OCI-LY7 (cell line): ENCODE measurements around the gene CARD10. TPM values are rescaled to one million over a fixed set of nuclear protein-coding genes. Genes with fewer than 3 reads are reported as not detected.

Experiments used
- BruUV-seq: library from RNA; stranded (reverse); fragments of 400-500 nt; replicated peaks from 2 replicates; lab custom pipeline; 2021; lab: Mats Ljungman, UMichigan
- CTCF ChIA-PET: fragments of 300-600 bp; sonication (Branson Sonifier 250); formaldehyde crosslinking; loops from one replicate; lab custom pipeline; 2022; ENCODE audit warnings: antibody characterized with exemption; ENCODE audit not compliant: unreplicated experiment; lab: Charles Lee
- POLR2A ChIA-PET: fragments of 300-600 bp; sonication (Branson Sonifier 250); formaldehyde crosslinking; loops from one replicate; lab custom pipeline; 2022; ENCODE audit warnings: antibody characterized with exemption; lab: Charles Lee
- DNase-seq: peaks from one replicate; pipeline ENCODE4 v3.0.0-alpha.2; 2015; ENCODE audit warnings: low spot score
- H2AFZ ChIP-seq: fragments of 200-600 bp; sonication (generic), shearing (Covaris generic); 2 replicates; pipeline ENCODE4 v1.6.1; 2014; ENCODE audit warnings: mild to moderate bottlenecking, antibody characterized with exemption, low read length, moderate library complexity
- H3K27ac ChIP-seq: fragments of 200-600 bp; sonication (generic); 2 replicates; pipeline ENCODE4 v1.5.1; 2014; ENCODE audit warnings: mixed run types, low read depth, mild to moderate bottlenecking, moderate library complexity, low read length, inconsistent platforms; ENCODE audit not compliant: poor library complexity, severe bottlenecking
- H3K36me3 ChIP-seq: fragments of 200-600 bp; sonication (generic); 2 replicates; pipeline ENCODE4 v1.6.1; 2014; ENCODE audit warnings: mild to moderate bottlenecking, antibody characterized with exemption, low read length, moderate library complexity, mixed read lengths; ENCODE audit not compliant: insufficient read depth
- H3K4me1 ChIP-seq: fragments of 200-600 bp; sonication (generic); 2 replicates; pipeline ENCODE4 v1.5.1; 2014; ENCODE audit warnings: mild to moderate bottlenecking, low read length; ENCODE audit not compliant: insufficient read depth, poor library complexity, severe bottlenecking
- H3K4me2 ChIP-seq: fragments of 200-600 bp; sonication (generic); 2 replicates; pipeline ENCODE4 v1.6.1; 2014; ENCODE audit warnings: mild to moderate bottlenecking, low read length
- H3K4me3 ChIP-seq: fragments of 200-600 bp; sonication (generic); 2 replicates; pipeline ENCODE4 v1.5.1; 2014; ENCODE audit warnings: mild to moderate bottlenecking, low read depth, low read length; ENCODE audit not compliant: poor library complexity, severe bottlenecking
- H3K79me2 ChIP-seq: fragments of 200-600 bp; sonication (generic); 2 replicates; pipeline ENCODE4 v1.6.1; 2016; ENCODE audit warnings: low read depth, mild to moderate bottlenecking, low read length, moderate library complexity, mixed read lengths; ENCODE audit not compliant: insufficient read depth
- H3K9me2 ChIP-seq: fragments of 200-600 bp; sonication (generic); 2 replicates; pipeline ENCODE4 v1.6.1; 2016; ENCODE audit warnings: mild to moderate bottlenecking, low read length, mixed read lengths; ENCODE audit not compliant: insufficient read depth
- H3K9me3 ChIP-seq: fragments of 200-600 bp; sonication (generic); 2 replicates; pipeline ENCODE4 v1.6.1; 2014; ENCODE audit warnings: mild to moderate bottlenecking, mixed run types, low read length, mixed read lengths
- H4K20me1 ChIP-seq: fragments of 200-600 bp; sonication (generic); 2 replicates; pipeline ENCODE4 v1.6.1; 2014; ENCODE audit warnings: mild to moderate bottlenecking, antibody characterized with exemption, low read length, moderate library complexity, mixed read lengths; ENCODE audit not compliant: insufficient read depth
- EZH2phosphoT487 ChIP-seq: fragments of 200-600 bp; sonication (generic); IDR thresholded peaks from 2 replicates; pipeline ENCODE4 v1.6.1; 2018; ENCODE audit warnings: low read depth, borderline replicate concordance, mild to moderate bottlenecking, mixed run types, antibody characterized with exemption, low read length, moderate library complexity, mixed read lengths
- intact Hi-C: fragments of 100-400 bp; cut with micrococcal nuclease; formaldehyde crosslinking; loops from one replicate; pipeline ENCODE4 v1.10.0; 2022; ENCODE audit not compliant: unreplicated experiment
- total RNA-seq, 2 experiments: library from RNA; depleted of rRNA in 1 of 2; stranded (reverse); fragments of >200 nt in 1 of 2; shearing (Covaris generic) in 1 of 2; gene quantifications; 2 replicates each; pipeline ENCODE4 v1.2.3, GENCODE V29; 2014 to 2022
- TF ChIP-seq, protein P1 (sequence below): fragments of 200-600 bp; sonication (generic); conservative IDR thresholded peaks from 2 replicates; pipeline ENCODE4 v1.5.1; 2014; ENCODE audit warnings: mild to moderate bottlenecking, antibody characterized with exemption, low read length, moderate library complexity, mixed read lengths

The CARD10 gene
- total RNA-seq, 2 experiments from 2014 or later, result 2.8 to 4.0 TPM

GRCh38 chr22:37568012-37568411 lies 48.8 kb upstream of the CARD10 start:
- ChIA-PET POLR2A (interaction anchor here (1.2 kb wide), 1 partner anchor 29 kb away, joined by 3 read pairs; no protein-coding TSS in a partner anchor), CTCF (interaction anchor here (0.7 to 1.2 kb wide), 2 partner anchors 15 to 27 kb away, joined by 4 to 6 read pairs; no protein-coding TSS in a partner anchor)
- Histone ChIP-seq H3K27ac (no peak overlapping the region), H3K9me2 (no peaks in the 10 kb centered on the region), H3K4me2 (no peak overlapping the region), H2AFZ (no peak overlapping the region), H3K79me2 (no peaks in the 10 kb centered on the region), H3K9me3 (no peaks in the 10 kb centered on the region), H3K36me3 (no peaks in the 10 kb centered on the region), H3K4me1 (peaks cover 4% of the 10 kb centered on the region), H4K20me1 (no peaks in the 10 kb centered on the region), H3K4me3 (no peak overlapping the region)
- DNase-seq, result no peak
- BruUV-seq, result no TSS peak
- no peak for TF ChIP-seq EZH2phosphoT487
- TF ChIP-seq, protein P1, sequence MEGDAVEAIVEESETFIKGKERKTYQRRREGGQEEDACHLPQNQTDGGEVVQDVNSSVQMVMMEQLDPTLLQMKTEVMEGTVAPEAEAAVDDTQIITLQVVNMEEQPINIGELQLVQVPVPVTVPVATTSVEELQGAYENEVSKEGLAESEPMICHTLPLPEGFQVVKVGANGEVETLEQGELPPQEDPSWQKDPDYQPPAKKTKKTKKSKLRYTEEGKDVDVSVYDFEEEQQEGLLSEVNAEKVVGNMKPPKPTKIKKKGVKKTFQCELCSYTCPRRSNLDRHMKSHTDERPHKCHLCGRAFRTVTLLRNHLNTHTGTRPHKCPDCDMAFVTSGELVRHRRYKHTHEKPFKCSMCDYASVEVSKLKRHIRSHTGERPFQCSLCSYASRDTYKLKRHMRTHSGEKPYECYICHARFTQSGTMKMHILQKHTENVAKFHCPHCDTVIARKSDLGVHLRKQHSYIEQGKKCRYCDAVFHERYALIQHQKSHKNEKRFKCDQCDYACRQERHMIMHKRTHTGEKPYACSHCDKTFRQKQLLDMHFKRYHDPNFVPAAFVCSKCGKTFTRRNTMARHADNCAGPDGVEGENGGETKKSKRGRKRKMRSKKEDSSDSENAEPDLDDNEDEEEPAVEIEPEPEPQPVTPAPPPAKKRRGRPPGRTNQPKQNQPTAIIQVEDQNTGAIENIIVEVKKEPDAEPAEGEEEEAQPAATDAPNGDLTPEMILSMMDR, result no peak
- intact Hi-C loops, result no loop called here

- no peak overlapping the region for H2AFZ ChIP-seq
- no peaks in the 10 kb centered on the region for H3K9me2 ChIP-seq
- DNase-seq, result peak; percentile 85
- no peaks in the 10 kb centered on the region for H4K20me1 ChIP-seq
- no peak overlapping the region for H3K27ac ChIP-seq
- intact Hi-C loops, result loop anchor here (1.0 to 2.0 kb wide), 3 partner anchors 29 to 250 kb away; no protein-coding TSS in a partner anchor
- H3K4me2 ChIP-seq, result 0 out of 2 replicates have a peak overlapping the region, but pooled peaks have one; percentile 5
- TF ChIP-seq EZH2phosphoT487, result no peak
- TF ChIP-seq, protein P1, result peak; percentile 96
- peaks cover 4% of the 10 kb centered on the region for H3K4me1 ChIP-seq
- ChIA-PET POLR2A (interaction anchor here (1.1 to 1.6 kb wide), 3 partner anchors 25 to 28 kb away, joined by 3 to 5 read pairs (median 3); no protein-coding TSS in a partner anchor), CTCF (interaction anchor here (0.7 to 3.2 kb wide), 5 partner anchors 15 to 43 kb away, joined by 3 to 21 read pairs (median 4); no protein-coding TSS in a partner anchor)
- no TSS peak for BruUV-seq
- no peaks in the 10 kb centered on the region for H3K36me3 ChIP-seq
- no peaks in the 10 kb centered on the region for H3K9me3 ChIP-seq
- H3K4me3 ChIP-seq, result no peak overlapping the region
- H3K79me2 ChIP-seq, result no peaks in the 10 kb centered on the region
These were observed 47.9 kb upstream of the CARD10 start for GRCh38 chr22:37566903-37567798.
